GM18511 (cell line): ENCODE measurements around the gene RAB36.
"Not testable (repeated sequence)": the region's sequence is repeated elsewhere in the genome, so short reads cannot be mapped to it uniquely, and the experiment has no call there.

Source experiments
- ATAC-seq: cut with Tn5 transposase; IDR thresholded peaks from one replicate; pipeline ENCODE4 v1.9.1; 2021; ENCODE audit warnings: mild to moderate bottlenecking, moderate library complexity; ENCODE audit not compliant: unreplicated experiment

RAB36 gene

DNA sequence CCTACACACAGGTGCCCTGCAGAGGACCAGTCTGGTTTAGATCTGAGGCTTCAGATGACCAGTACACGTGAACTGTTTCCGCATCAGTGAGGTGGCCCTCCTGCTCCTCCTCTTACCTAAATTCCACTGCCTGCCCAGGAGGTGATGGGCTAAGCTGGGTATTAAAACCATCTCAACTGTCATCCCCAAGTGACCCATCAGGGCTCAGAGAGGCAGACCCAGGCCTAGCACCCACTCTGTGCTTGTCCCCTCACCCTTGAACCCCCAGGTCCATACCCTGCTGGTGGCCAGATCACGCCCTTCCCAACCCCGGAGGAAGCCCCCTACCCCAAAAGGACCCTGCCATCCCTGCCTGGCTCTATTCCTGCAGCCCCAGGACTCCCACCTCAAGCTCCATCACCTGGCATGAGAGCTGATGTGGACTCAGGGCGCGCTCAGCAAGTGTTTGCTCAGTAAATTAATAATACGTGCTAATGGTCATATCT lies 24.8 kb upstream of the RAB36 start:
- no peak for ATAC-seq

DNA sequence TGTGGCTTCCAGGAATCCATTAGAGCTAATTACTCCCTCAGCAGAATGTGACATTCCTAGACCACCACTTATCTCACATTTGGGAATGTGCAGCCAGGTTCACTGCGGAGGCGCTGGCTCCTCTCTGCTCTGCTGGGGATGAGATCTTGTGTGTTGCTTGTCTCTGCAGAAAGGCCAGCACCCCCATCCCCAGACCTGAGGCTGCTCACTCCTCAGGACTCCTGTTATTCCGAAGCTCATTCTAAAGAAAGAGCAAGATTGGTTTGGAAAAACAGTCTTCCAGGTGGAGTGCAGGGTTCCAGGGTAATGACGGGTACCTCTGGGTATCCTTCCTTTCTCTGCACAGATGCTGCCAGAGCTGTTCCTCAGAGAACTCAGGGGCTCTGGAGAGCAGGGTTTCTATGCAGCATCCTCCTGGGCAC lies 24.3 kb upstream of the RAB36 start:
- ATAC-seq, result no peak

DNA sequence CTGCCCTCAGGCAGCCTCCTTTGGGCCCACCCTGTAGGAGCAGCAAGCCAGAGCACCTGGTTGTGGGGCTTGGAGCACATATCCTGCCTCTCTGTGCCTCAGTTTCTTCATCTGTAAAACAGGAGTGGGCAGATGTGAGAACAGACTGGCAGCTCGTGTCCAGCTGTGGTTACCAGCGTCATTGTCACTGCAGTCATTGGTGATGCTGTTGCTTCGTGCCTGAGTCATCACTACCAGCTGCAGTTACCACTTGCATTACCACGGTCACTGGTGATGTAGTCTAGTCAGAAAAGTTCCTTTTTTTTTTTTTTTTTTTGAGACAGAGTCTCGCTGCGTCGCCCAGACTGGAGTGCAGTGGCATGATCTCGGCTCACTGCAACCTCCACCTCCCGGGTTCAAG lies 23.9 kb upstream of the RAB36 start:
- ATAC-seq, result no peak

DNA sequence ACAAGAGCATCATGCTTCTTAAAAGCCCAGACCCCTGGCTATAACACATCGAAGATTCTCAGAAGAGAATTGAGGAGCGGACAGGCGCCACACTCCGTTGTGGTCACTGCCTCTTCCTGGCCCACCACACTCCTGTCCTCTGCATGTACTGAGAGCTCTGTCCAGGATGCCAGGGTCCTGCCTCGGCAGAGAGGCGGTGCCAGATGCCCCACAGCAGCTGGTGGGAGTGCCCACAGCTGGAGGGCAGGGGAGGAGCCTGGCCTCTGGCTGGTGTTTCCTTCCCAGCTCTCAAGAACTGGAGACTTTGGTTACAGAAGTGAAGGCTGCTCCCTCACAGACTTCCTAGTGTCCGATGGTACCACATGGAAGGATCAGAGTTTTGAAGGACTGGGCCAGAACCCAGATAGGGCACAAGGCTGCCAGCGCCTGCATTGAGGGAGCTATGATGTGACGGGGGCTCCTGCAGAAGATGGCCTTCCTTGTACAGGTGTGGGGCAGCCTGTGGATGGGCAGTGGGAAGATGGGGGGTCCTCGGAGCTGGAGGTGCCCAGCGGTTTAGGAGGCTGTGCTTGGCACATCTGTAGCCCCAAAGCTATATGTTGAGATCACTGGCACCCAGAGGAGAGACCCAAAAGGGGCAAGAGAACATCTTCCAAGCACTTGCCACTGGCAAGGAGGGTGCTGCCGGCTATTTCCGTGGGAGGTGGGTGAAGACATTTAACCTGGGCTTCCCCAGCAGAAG lies 22.9 kb upstream of the RAB36 start:
- no peak for ATAC-seq

GRCh38 chr22:23122992-23123803 lies 22.1 kb upstream of the RAB36 start:
- no peak for ATAC-seq

GRCh38 chr22:23123804-23124254 lies 21.4 kb upstream of the RAB36 start:
- no peak for ATAC-seq

DNA sequence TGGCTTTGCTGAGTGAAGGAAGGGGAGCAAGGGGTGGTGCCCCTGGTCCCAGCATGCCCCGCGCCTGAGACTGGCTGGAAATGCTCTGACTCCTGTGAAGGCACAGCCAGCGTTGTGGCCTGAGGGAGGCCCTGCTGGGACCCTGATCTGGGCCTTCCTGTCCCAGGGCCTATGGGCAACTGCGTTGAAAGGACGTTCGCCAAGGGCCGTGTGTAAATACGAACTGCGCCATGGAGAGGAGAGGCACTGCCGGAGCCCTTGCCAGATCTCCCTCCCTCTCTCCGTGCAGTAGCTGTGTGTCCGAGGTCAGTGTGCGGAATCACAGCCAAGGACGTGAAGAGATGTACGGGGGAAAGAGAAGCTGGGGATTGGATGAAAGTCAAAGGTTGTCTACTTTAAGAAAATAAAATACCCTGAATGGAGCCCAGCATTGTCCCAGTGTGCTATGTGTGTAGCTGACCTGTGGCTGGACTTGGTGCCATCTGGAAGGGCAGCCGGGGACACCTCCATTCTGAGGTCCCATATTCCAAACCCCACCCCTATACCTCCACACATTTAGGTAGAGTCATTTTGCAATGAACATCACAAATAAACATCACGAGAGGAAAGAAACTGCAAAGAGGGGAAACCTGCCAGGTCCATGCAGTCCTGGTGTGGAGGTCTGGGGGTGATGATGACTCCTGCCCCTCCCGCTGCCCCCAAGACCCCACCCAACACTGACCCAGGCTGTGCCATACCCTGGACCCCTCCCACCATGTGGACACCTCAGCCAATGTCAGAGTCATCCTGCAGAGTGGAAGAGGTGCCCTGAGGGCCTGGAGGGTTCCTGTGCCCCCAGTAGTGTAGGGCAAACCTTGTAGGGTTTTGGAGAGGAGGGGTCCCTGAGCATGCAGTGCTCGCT lies 20.4 kb upstream of the RAB36 start:
- no peak for ATAC-seq

- no peak for ATAC-seq
Observed at GRCh38 chr22:23125512-23126103, 19.7 kb upstream of the RAB36 start.

GRCh38 chr22:23126165-23127054 lies 18.9 kb upstream of the RAB36 start:
- ATAC-seq, result no peak

GRCh38 chr22:23127055-23127756 lies 18.1 kb upstream of the RAB36 start:
- ATAC-seq, result no peak

DNA sequence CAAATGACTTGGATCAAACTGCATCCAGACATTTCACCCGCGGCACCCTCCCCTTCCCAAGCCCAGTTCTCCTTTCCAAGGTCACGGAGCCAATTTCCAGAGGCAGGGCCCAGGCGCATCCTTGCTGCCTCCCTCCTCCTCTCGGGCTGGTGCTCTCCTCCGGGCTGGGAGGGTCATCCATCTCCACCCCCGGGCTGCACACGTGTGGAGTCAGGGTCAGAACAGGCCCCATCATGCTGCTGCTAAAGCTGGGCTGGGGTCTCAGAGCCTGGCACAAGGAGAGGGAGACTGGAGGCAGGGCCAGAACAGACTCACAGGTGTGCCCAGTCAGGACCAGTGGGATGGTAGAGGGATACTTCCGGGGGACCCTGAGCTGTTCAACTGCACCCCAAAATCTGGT lies 17.5 kb upstream of the RAB36 start:
- ATAC-seq, result no peak

DNA sequence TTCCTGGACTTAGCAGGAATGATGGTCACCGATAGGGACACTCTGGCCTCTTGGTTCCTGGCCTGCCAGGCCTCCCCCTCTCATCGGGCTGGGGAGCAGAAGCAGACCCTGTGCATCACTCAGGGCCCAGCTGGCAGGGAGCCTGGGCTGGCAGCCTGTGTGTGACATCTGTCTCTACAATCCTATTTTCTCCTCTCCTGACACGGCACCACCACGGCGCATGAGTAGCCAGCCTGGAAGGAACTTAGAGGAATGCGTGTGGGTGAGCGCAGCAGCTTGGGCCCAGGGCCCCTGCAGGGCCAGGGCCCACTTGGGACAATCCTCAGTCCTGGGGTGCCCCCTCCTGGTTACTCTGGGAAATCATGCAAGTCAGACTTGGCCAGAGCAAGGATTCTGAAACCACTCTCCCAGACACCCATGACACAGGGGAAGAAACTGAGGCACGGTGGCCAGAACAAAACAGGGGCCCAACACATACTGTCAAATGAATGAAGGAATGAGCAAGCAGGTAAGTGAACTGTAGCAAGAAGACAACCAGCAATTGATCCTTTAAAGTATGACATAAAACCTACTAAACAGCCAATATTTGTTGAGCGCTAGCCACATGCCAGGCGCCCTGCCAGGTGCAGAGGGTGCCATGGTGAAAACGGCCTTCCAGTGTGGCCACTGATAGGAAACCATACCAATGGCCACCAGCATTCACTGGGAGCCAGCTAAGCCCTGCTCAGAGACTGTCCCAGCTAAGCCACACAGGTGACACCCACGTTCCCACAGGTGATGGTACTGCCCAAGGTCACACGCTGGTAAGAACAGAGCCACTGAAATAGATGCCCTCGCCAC lies 16.8 kb upstream of the RAB36 start:
- no peak for ATAC-seq

DNA sequence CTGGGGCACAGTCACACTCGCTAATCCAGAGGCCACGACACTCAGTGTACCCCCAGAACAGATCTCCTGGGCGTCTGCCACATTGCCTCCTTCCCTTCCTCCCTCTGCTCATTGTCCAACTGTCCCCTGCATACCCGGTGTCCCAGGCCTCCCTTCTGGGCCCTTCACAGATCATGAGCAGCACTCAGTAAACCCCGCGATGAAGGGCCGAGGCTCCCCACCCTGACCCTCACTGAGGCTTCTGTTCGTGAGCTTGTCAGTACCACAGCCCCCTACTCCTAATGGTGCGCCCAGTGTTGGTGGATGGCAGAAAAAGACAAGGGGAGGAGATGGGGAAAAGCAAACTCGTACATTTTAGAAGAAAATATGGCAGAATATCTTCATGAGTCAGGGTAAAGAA lies 16.1 kb upstream of the RAB36 start:
- ATAC-seq, result no peak

- ATAC-seq, result no peak
Observed at GRCh38 chr22:23130697-23131096, 14.6 kb upstream of the RAB36 start.

DNA sequence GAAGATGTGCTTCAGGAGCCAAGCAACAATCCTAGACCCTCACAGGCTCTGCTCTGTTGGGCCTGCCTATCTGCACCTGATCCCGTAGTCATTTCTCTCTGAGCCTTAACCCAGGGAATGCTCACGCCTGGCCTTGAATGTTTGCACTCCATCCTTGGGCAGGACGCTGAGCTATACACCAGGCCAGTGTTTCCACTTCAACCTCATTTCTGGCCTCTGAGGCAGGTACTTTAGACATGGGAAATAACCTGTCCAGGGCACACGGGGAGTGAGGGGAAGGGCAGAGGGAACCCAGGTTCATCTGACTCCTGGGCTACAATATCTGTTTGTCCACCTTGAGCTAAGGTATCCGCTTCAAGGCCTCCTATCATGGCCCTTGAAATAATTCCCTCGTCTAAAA lies 13.3 kb upstream of the RAB36 start:
- ATAC-seq, result no peak

DNA sequence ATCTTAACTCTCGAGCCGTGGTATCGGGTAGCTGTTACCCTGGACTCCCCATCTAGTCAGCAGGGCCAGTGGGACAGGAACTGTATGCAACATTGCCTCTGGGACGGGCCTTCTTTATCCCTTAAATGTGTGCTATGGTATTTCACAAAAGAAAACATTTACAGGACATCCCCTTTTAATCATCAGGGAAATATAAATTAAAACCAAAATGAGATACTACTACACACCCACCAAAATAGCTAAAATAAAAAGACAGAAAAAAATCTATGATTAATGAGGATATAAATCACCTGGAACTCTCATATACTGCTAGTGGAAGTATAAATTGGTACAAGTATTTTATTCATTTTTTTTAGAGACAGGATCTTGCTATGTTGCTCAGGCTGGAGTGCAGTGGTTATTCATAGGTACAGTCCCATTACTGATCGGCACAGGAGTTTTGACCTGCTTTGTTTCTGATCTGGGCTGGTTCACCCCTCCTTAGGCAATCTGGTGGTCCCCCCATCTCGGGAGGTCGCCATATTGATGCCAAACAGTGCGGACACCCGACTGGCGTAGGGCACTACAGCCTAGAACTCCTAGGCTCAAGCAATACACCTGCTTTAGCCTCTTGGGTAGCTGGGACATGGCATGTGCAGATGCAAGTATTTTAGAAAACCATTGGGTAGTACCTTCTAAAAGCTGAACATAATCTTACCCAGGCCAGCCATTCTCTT lies 12.7 kb upstream of the RAB36 start:
- no peak for ATAC-seq

- ATAC-seq, result no peak
Observed at GRCh38 chr22:23133922-23134321, 11.4 kb upstream of the RAB36 start.

DNA sequence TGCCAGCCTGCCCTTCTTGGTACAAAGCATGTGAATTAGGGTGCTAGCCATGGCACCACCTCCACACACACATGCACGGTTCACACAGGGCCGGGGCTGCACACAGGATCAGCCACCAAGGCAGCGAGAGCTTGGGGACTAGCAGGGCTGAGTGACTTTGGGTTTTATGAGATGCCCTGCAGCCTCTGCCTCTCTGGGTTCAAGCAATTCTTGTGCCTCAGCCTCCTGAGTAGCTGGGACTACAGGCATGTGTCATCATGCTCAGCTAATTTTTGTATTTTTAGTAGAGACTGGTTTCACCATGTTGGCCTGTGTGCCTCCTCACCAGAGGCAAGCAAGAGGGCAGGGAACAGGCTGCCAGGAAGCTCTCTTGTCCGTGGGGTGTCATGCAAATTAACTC lies 8.3 kb upstream of the RAB36 start:
- not testable (repeated sequence) for ATAC-seq
